ENCODE results near the gene CTAG1B.
"Not testable (repeated sequence)": the region's sequence is repeated elsewhere in the genome, so short reads cannot be mapped to it uniquely, and the experiment has no call there.

The CTAG1B gene

GRCh38 chrX:154582994-154583393 is 36.1 kb downstream of the CTAG1B start:
- DNase-seq = not testable (repeated sequence)

DNA sequence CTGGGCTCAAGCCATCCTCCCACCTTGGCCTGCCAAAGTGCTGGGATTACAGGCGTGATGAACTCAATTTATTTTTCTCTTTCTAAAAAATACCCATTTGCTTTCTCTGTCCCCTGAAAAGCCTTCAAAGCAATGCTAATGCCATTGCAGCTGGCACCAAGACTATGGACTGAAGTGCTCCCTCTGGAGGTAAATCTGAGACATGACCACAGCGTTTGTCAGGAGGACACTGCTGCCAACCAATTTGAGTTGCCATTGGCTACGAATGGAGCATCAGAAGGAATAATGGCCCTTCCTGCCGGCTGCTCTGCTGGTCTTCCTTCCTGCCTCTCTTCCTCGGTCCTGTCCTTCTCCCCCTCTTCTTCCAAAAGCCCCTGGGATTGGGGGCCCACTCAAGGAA is 44.0 kb downstream of the CTAG1B start:
- DNase-seq = not testable (repeated sequence)

DNA sequence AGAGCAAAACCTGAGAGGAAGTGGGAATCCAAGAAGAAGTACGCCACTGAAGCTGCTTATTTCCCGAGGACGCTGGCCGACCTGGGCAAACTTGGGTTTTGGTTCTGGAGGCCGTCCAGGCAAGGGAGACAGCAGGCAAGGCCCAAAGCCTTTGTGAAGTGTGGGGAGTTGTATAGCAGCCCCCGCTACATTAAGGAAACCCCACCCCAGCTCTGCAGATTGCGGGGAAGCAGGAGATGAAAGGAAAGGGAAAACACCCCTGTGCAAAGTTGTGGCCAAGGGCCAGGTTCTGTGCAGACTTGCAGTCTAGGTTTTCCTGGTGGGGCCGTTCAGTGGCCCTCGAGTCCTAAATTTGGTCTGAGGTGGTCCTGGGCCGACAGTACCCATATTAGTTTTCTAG is 46.0 kb downstream of the CTAG1B start:
- DNase-seq = not testable (repeated sequence)

- DNase-seq = not testable (repeated sequence)
Observed at GRCh38 chrX:154570361-154570760, 48.7 kb downstream of the CTAG1B start.
